HL-60 (cell line): ENCODE data around the gene RELB.

Experiments used
- DNase-seq, 2 experiments: peaks; one replicate each; pipeline ENCODE4 v3.0.0-alpha.2; 2010 to 2020; ENCODE audit warnings: low read depth in 1 of 2, low spot score in 1 of 2
- H3K27ac ChIP-seq: fragments of 250-450 bp; sonication (Bioruptor Pico); replicated peaks from 2 replicates; pipeline ENCODE4 v1.5.1; 2020; ENCODE audit warnings: mild to moderate bottlenecking, moderate library complexity
- H3K27me3 ChIP-seq: fragments of 250-450 bp; sonication (Bioruptor Pico); 2 replicates; pipeline ENCODE4 v1.5.1; 2021; ENCODE audit warnings: mild to moderate bottlenecking, moderate library complexity; ENCODE audit not compliant: insufficient read depth, poor library complexity, severe bottlenecking
- H3K4me3 ChIP-seq: replicated peaks from 2 replicates; pipeline ENCODE4 v1.5.1; 2011; ENCODE audit warnings: mild to moderate bottlenecking, control low read depth, low read length; ENCODE audit not compliant: insufficient read depth
- GABPA ChIP-seq: IDR thresholded peaks from 2 replicates; pipeline ENCODE4 v1.6.1; 2012; ENCODE audit warnings: low read depth
- POLR2AphosphoS5 ChIP-seq: IDR thresholded peaks from 2 replicates; pipeline ENCODE4 v1.6.1; 2012; ENCODE audit warnings: low read depth
- REST ChIP-seq: IDR thresholded peaks from 2 replicates; pipeline ENCODE4 v1.6.1; 2012; ENCODE audit warnings: low read depth; ENCODE audit not compliant: insufficient replicate concordance
- SPI1 ChIP-seq: IDR thresholded peaks from 2 replicates; pipeline ENCODE4 v1.6.1; 2012; ENCODE audit warnings: low read depth, mild to moderate bottlenecking, borderline replicate concordance
- TF ChIP-seq, protein P1 (sequence below): IDR thresholded peaks from one replicate; pipeline ENCODE4 v1.5.1; 2011; ENCODE audit warnings: low read length, control low read depth, inconsistent platforms; ENCODE audit not compliant: insufficient read depth

The RELB gene

GRCh38 chr19:44988896-44989556 is 12.2 kb upstream of the RELB start:
- H3K27me3 ChIP-seq = no peaks in the 10 kb centered on the region
- no peak for TF ChIP-seq REST
- no peak for TF ChIP-seq SPI1
- TF ChIP-seq GABPA = no peak
- TF ChIP-seq POLR2AphosphoS5 = no peak
- TF ChIP-seq, protein P1, sequence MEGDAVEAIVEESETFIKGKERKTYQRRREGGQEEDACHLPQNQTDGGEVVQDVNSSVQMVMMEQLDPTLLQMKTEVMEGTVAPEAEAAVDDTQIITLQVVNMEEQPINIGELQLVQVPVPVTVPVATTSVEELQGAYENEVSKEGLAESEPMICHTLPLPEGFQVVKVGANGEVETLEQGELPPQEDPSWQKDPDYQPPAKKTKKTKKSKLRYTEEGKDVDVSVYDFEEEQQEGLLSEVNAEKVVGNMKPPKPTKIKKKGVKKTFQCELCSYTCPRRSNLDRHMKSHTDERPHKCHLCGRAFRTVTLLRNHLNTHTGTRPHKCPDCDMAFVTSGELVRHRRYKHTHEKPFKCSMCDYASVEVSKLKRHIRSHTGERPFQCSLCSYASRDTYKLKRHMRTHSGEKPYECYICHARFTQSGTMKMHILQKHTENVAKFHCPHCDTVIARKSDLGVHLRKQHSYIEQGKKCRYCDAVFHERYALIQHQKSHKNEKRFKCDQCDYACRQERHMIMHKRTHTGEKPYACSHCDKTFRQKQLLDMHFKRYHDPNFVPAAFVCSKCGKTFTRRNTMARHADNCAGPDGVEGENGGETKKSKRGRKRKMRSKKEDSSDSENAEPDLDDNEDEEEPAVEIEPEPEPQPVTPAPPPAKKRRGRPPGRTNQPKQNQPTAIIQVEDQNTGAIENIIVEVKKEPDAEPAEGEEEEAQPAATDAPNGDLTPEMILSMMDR = peak; percentile 66
- no peak overlapping the region for H3K27ac ChIP-seq
- DNase-seq = peak; percentile 23 to 63
- no peak overlapping the region for H3K4me3 ChIP-seq

- no peak for DNase-seq
- Histone ChIP-seq H3K4me3 (no peak overlapping the region), H3K27me3 (no peaks in the 10 kb centered on the region), H3K27ac (no peak overlapping the region)
- TF ChIP-seq POLR2AphosphoS5 = no peak
- TF ChIP-seq SPI1 = no peak
- TF ChIP-seq, protein P1 = no peak
- TF ChIP-seq GABPA = no peak
- TF ChIP-seq REST = no peak
These were observed 10.8 kb upstream of the RELB start for GRCh38 chr19:44990459-44990858.

- TF ChIP-seq SPI1 (no peak), REST (no peak), POLR2AphosphoS5 (no peak), GABPA (no peak)
- TF ChIP-seq, protein P1 = no peak
- Histone ChIP-seq H3K4me3 (no peak overlapping the region), H3K27ac (no peak overlapping the region), H3K27me3 (no peaks in the 10 kb centered on the region)
- no peak for DNase-seq
These were observed 10.3 kb upstream of the RELB start for GRCh38 chr19:44990966-44991365.
